ENCODE measurements around the gene RIMBP2. TPM values are rescaled to one million over a fixed set of nuclear protein-coding genes. Genes with fewer than 3 reads are reported as not detected.
"Not testable (repeated sequence)": the region's sequence is repeated elsewhere in the genome, so short reads cannot be mapped to it uniquely, and the experiment has no call there.

Gene RIMBP2
- polyA plus RNA-seq (2013, experiment 1 of 2): 2.9 TPM
- polyA plus RNA-seq (2013, experiment 2 of 2): 2.8 TPM

- WGBS, 2 experiments (ENCODE audit: insufficient coverage in 2 of 2): 0 to 1% methylated on average over 15 to 17 of the region's 35 CpGs
- peaks cover 10% of the 10 kb centered on the region for H3K4me1 ChIP-seq (ENCODE audit: control insufficient read depth, insufficient read depth, low read length, poor library complexity, severe bottlenecking)
- peak within 1 kb of the TSS; percentile 45 for H3K4me3 ChIP-seq (ENCODE audit: extremely low read depth, insufficient read depth, low read length, poor library complexity, severe bottlenecking)
- no peaks in the 10 kb centered on the region for H3K9me3 ChIP-seq (ENCODE audit: control insufficient read depth, low read length)
- H3K36me3 ChIP-seq (ENCODE audit: control insufficient read depth, insufficient read depth, low read length): no peaks in the 10 kb centered on the region
- H3K27ac ChIP-seq (ENCODE audit: low read depth, low read length, severe bottlenecking): peak within 1 kb of the TSS; percentile 2
Observed at GRCh38 chr12:130715998-130716968, at the start of gene RIMBP2. RIMBP2 (minus strand) TSS chr12:130716299; CDS start chr12:130479013, 237,286 bp downstream.

GRCh38 chr12:130765186-130765659, 49.1 kb upstream of the RIMBP2 start:
- H3K9me3 ChIP-seq (ENCODE audit: control insufficient read depth, low read length): peaks cover 16% of the 10 kb centered on the region
- no peaks in the 10 kb centered on the region for H3K36me3 ChIP-seq (ENCODE audit: control insufficient read depth, insufficient read depth, low read length)
- WGBS, 2 experiments (ENCODE audit: insufficient coverage in 2 of 2): 90 to 91% methylated on average over 8 of the region's 8 CpGs
- no peak overlapping the region for H3K4me3 ChIP-seq (ENCODE audit: extremely low read depth, insufficient read depth, low read length, poor library complexity, severe bottlenecking)
- no peak overlapping the region for H3K27ac ChIP-seq (ENCODE audit: low read depth, low read length, severe bottlenecking)
- no peaks in the 10 kb centered on the region for H3K4me1 ChIP-seq (ENCODE audit: control insufficient read depth, insufficient read depth, low read length, poor library complexity, severe bottlenecking)

GRCh38 chr12:130764475-130765185, 48.5 kb upstream of the RIMBP2 start:
- no peak overlapping the region for H3K4me3 ChIP-seq (ENCODE audit: extremely low read depth, insufficient read depth, low read length, poor library complexity, severe bottlenecking)
- peaks cover 16% of the 10 kb centered on the region for H3K9me3 ChIP-seq (ENCODE audit: control insufficient read depth, low read length)
- WGBS, 2 experiments (ENCODE audit: insufficient coverage in 2 of 2): 89 to 93% methylated on average over 13 of the region's 14 CpGs
- no peak overlapping the region for H3K27ac ChIP-seq (ENCODE audit: low read depth, low read length, severe bottlenecking)
- no peaks in the 10 kb centered on the region for H3K4me1 ChIP-seq (ENCODE audit: control insufficient read depth, insufficient read depth, low read length, poor library complexity, severe bottlenecking)
- no peaks in the 10 kb centered on the region for H3K36me3 ChIP-seq (ENCODE audit: control insufficient read depth, insufficient read depth, low read length)

GRCh38 chr12:130764073-130764472, 48.0 kb upstream of the RIMBP2 start:
- Histone ChIP-seq H3K36me3 (ENCODE audit: control insufficient read depth, insufficient read depth, low read length) (no peaks in the 10 kb centered on the region), H3K4me3 (ENCODE audit: extremely low read depth, insufficient read depth, low read length, poor library complexity, severe bottlenecking) (no peak overlapping the region), H3K27ac (ENCODE audit: low read depth, low read length, severe bottlenecking) (no peak overlapping the region), H3K9me3 (ENCODE audit: control insufficient read depth, low read length) (peaks cover 16% of the 10 kb centered on the region), H3K4me1 (ENCODE audit: control insufficient read depth, insufficient read depth, low read length, poor library complexity, severe bottlenecking) (no peaks in the 10 kb centered on the region)
- WGBS, 2 experiments (ENCODE audit: insufficient coverage in 2 of 2): 95 to 98% methylated on average over 4 of the region's 4 CpGs

GRCh38 chr12:130762319-130762675, 46.2 kb upstream of the RIMBP2 start:
- Histone ChIP-seq H3K9me3 (ENCODE audit: control insufficient read depth, low read length) (peaks cover 16% of the 10 kb centered on the region), H3K36me3 (ENCODE audit: control insufficient read depth, insufficient read depth, low read length) (no peaks in the 10 kb centered on the region), H3K27ac (ENCODE audit: low read depth, low read length, severe bottlenecking) (no peak overlapping the region), H3K4me1 (ENCODE audit: control insufficient read depth, insufficient read depth, low read length, poor library complexity, severe bottlenecking) (no peaks in the 10 kb centered on the region), H3K4me3 (ENCODE audit: extremely low read depth, insufficient read depth, low read length, poor library complexity, severe bottlenecking) (no peak overlapping the region)
- 86 to 88% methylated on average over 10 of the region's 10 CpGs for WGBS, 2 experiments (ENCODE audit: insufficient coverage in 2 of 2)

- Histone ChIP-seq H3K27ac (ENCODE audit: low read depth, low read length, severe bottlenecking) (no peak overlapping the region), H3K4me1 (ENCODE audit: control insufficient read depth, insufficient read depth, low read length, poor library complexity, severe bottlenecking) (no peaks in the 10 kb centered on the region), H3K36me3 (ENCODE audit: control insufficient read depth, insufficient read depth, low read length) (no peaks in the 10 kb centered on the region), H3K9me3 (ENCODE audit: control insufficient read depth, low read length) (peaks cover 16% of the 10 kb centered on the region), H3K4me3 (ENCODE audit: extremely low read depth, insufficient read depth, low read length, poor library complexity, severe bottlenecking) (no peak overlapping the region)
- WGBS, 2 experiments (ENCODE audit: insufficient coverage in 2 of 2): 65 to 66% methylated on average over 21 to 27 of the region's 29 CpGs
Observed at GRCh38 chr12:130761537-130762318, 45.6 kb upstream of the RIMBP2 start.

GRCh38 chr12:130754234-130754901, 38.3 kb upstream of the RIMBP2 start:
- no peaks in the 10 kb centered on the region for H3K4me1 ChIP-seq (ENCODE audit: control insufficient read depth, insufficient read depth, low read length, poor library complexity, severe bottlenecking)
- no peaks in the 10 kb centered on the region for H3K36me3 ChIP-seq (ENCODE audit: control insufficient read depth, insufficient read depth, low read length)
- no peak overlapping the region for H3K27ac ChIP-seq (ENCODE audit: low read depth, low read length, severe bottlenecking)
- H3K9me3 ChIP-seq (ENCODE audit: control insufficient read depth, low read length): peaks cover 3% of the 10 kb centered on the region
- H3K4me3 ChIP-seq (ENCODE audit: extremely low read depth, insufficient read depth, low read length, poor library complexity, severe bottlenecking): no peak overlapping the region
- WGBS, 2 experiments (ENCODE audit: insufficient coverage in 2 of 2): 92 to 96% methylated on average over 3 of the region's 3 CpGs

GRCh38 chr12:130752692-130753230, 36.7 kb upstream of the RIMBP2 start:
- Histone ChIP-seq H3K36me3 (ENCODE audit: control insufficient read depth, insufficient read depth, low read length) (no peaks in the 10 kb centered on the region), H3K9me3 (ENCODE audit: control insufficient read depth, low read length) (peaks cover 3% of the 10 kb centered on the region), H3K27ac (ENCODE audit: low read depth, low read length, severe bottlenecking) (no peak overlapping the region), H3K4me1 (ENCODE audit: control insufficient read depth, insufficient read depth, low read length, poor library complexity, severe bottlenecking) (no peaks in the 10 kb centered on the region), H3K4me3 (ENCODE audit: extremely low read depth, insufficient read depth, low read length, poor library complexity, severe bottlenecking) (no peak overlapping the region)
- 66 to 69% methylated on average over 20 of the region's 20 CpGs for WGBS, 2 experiments (ENCODE audit: insufficient coverage in 2 of 2)

- not testable (repeated sequence) for H3K4me3 ChIP-seq (ENCODE audit: extremely low read depth, insufficient read depth, low read length, poor library complexity, severe bottlenecking); H3K9me3 ChIP-seq (ENCODE audit: control insufficient read depth, low read length); H3K36me3 ChIP-seq (ENCODE audit: control insufficient read depth, insufficient read depth, low read length); H3K4me1 ChIP-seq (ENCODE audit: control insufficient read depth, insufficient read depth, low read length, poor library complexity, severe bottlenecking); H3K27ac ChIP-seq (ENCODE audit: low read depth, low read length, severe bottlenecking)
- 86 to 96% methylated on average over 2 to 3 of the region's 11 CpGs for WGBS, 2 experiments (ENCODE audit: insufficient coverage in 2 of 2)
Observed at GRCh38 chr12:130752037-130752436, 35.9 kb upstream of the RIMBP2 start.
